Nephron (organoid): ENCODE results near the gene SMURF1.
A peak's percentile ranks its signal among the peaks of the same experiment; 100 is the strongest.

ENCODE experiments used
- H3K27ac Mint-ChIP-seq, 3 experiments: 2 replicates each; pipeline ENCODE4 v1.8.0; 2020; ENCODE audit warnings: mixed read lengths in 3 of 3, mild to moderate bottlenecking in 2 of 3, moderate library complexity in 1 of 3
- H3K27me3 Mint-ChIP-seq: 2 replicates; pipeline ENCODE4 v1.8.0; 2021; ENCODE audit warnings: low read depth, mild to moderate bottlenecking, moderate library complexity, mixed read lengths
- H3K36me3 Mint-ChIP-seq: 2 replicates; pipeline ENCODE4 v1.8.0; 2020; ENCODE audit warnings: low read depth, mixed read lengths
- H3K4me1 Mint-ChIP-seq: 2 replicates; pipeline ENCODE4 v1.8.0; 2020; ENCODE audit warnings: mixed read lengths
- H3K4me3 Mint-ChIP-seq, 3 experiments: 2 replicates each; pipeline ENCODE4 v1.8.0; 2020; ENCODE audit warnings: mild to moderate bottlenecking in 3 of 3, mixed read lengths in 3 of 3, moderate library complexity in 2 of 3
- H3K9me3 Mint-ChIP-seq: 2 replicates; pipeline ENCODE4 v1.8.0; 2020; ENCODE audit warnings: mixed read lengths
- CTCF ChIP-seq, 3 experiments: fragments of 200-600 bp; sonication (generic); IDR thresholded peaks; one replicate each; pipeline ENCODE4 v1.5.0; 2021; ENCODE audit warnings: antibody characterized with exemption in 3 of 3; ENCODE audit not compliant: unreplicated experiment in 3 of 3

Gene SMURF1

GRCh38 chr7:99143853-99144672 lies at the start of gene SMURF1:
Gene SMURF1, minus strand, starts transcription at chr7:99144108. Its CDS starts 328 bp downstream, at chr7:99143780.
- Mint-ChIP-seq H3K36me3 (no peaks in the 10 kb centered on the region), H3K27ac (peak within 1 kb of the TSS; percentile 96 to 99 (median 98)), H3K4me3 (peak within 1 kb of the TSS; percentile 88 to 94 (median 94)), H3K27me3 (no peaks in the 10 kb centered on the region), H3K9me3 (no peaks in the 10 kb centered on the region), H3K4me1 (peaks cover 42% of the 10 kb centered on the region)
- no peak for TF ChIP-seq CTCF (IDR thresholded peaks at IDR 0.05; ENCODE audit: unreplicated experiment in 3 of 3)

DNA sequence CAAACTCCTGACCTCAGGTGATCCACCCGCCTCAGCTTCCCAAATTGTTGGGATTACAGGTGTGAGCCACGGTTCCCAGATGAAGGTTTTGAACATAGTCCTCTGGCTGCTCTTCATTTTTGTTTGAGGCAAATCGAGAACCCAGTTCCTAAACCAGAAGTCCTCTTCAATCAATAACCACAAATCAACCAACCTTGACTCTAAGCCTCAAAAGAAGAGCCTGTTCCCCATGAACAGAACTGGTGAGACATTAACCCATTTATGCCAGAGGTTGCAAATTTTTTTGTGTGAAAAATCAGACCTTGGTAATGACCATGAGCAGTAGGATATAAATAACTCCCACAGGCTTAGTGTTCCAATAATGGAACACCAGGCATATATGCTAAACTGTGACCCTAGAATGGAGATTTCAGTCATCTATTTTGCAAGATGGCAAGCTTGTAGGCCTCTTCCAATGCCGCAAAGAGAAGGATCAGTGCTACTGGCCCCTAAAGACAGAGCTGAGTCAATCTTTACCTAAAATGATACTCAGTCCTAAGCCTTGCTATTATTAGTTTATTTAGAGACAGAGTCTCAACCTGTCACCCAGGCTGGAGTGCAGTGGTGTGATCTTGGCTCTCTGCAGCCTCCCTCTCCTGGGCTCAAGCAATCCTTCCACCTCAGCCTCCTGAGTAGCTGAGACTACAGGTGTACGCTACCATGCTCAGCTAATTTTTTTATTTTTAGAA lies 48.1 kb upstream of the SMURF1 start:
- H3K36me3 Mint-ChIP-seq, result no peaks in the 10 kb centered on the region
- H3K9me3 Mint-ChIP-seq, result peaks cover 10% of the 10 kb centered on the region
- H3K27ac Mint-ChIP-seq, result no peak overlapping the region
- TF ChIP-seq CTCF (IDR thresholded peaks at IDR 0.05; ENCODE audit: unreplicated experiment in 3 of 3), result no peak
- H3K4me3 Mint-ChIP-seq, result no peak overlapping the region
- H3K27me3 Mint-ChIP-seq, result no peaks in the 10 kb centered on the region
- H3K4me1 Mint-ChIP-seq, result peaks cover 4% of the 10 kb centered on the region

DNA sequence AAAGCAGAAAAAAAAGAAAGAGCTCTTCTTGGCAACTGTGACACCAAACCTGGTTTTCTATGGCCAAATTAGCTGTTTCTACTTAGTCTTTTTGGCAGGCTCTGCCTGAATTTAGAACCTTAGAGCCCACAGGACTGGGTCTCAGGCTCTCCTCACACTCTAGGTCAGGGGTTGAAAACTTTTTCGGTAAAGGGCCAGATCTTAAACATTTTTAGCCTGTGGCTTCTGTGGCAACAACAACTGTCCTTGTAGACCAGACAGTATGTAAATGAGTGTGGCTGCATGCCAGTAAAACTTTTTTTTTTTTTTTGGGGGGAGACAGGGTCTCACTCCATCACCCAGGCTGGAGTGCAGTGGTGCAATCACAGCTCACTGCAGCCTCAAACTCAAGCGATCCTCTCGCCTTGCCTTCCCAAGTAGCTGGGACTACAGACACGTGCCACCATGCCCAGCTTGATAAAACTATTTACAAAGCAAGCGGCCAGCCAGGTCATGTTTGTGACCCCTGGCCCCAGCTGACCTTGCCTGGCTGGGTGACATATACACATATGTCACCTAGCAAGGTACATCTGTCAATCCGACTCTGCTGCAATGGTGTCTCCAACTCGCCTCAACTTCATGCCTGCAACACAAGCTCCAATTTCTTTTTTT lies 46.6 kb upstream of the SMURF1 start:
- TF ChIP-seq CTCF (IDR thresholded peaks at IDR 0.05; ENCODE audit: unreplicated experiment in 3 of 3), result no peak
- H3K4me3 Mint-ChIP-seq, result no peak overlapping the region
- no peaks in the 10 kb centered on the region for H3K27me3 Mint-ChIP-seq
- H3K36me3 Mint-ChIP-seq, result no peaks in the 10 kb centered on the region
- H3K4me1 Mint-ChIP-seq, result peaks cover 4% of the 10 kb centered on the region
- no peaks in the 10 kb centered on the region for H3K9me3 Mint-ChIP-seq
- H3K27ac Mint-ChIP-seq, result no peak overlapping the region

- no peak overlapping the region for H3K4me3 Mint-ChIP-seq
- H3K27ac Mint-ChIP-seq, result no peak overlapping the region
- peaks cover 4% of the 10 kb centered on the region for H3K4me1 Mint-ChIP-seq
- no peak for TF ChIP-seq CTCF (IDR thresholded peaks at IDR 0.05; ENCODE audit: unreplicated experiment in 3 of 3)
- peaks cover 7% of the 10 kb centered on the region for H3K27me3 Mint-ChIP-seq
- H3K36me3 Mint-ChIP-seq, result no peaks in the 10 kb centered on the region
- no peaks in the 10 kb centered on the region for H3K9me3 Mint-ChIP-seq
Observed at GRCh38 chr7:99189222-99189621, 45.3 kb upstream of the SMURF1 start.

DNA sequence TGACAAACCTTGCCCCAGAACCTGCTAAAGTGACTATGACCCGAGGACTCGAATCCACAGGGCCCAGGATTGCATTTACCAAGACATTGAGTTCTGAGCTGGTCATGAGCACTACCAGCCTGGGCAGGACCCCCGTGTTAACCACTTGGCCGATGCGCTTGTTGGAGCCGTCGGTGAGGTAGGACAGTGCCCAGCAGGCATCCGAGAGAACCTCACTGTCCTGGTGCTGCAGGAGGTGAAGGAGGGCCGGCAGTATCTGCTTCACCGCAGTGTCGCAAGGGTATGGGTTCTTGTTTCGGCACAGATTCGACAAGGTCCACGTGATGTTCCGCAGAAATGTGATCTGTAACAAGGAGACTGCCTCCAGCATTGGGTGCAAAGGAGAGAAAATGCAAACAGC lies 44.3 kb upstream of the SMURF1 start:
- Mint-ChIP-seq H3K4me1 (no peaks in the 10 kb centered on the region), H3K27me3 (peaks cover 14% of the 10 kb centered on the region), H3K9me3 (no peaks in the 10 kb centered on the region), H3K27ac (no peak overlapping the region), H3K36me3 (no peaks in the 10 kb centered on the region), H3K4me3 (no peak overlapping the region)
- TF ChIP-seq CTCF (IDR thresholded peaks at IDR 0.05; ENCODE audit: unreplicated experiment in 3 of 3), result no peak
